Vagina (tissue), 2 donors: ENCODE data around the gene MBD3.

ENCODE experiments used
- POLR2A ChIP-seq, 2 donors: fragments of 450-650 bp; IDR thresholded peaks; one replicate each; pipeline ENCODE4 v1.6.1; 2017; ENCODE audit warnings: antibody characterized with exemption in 2 of 2, mild to moderate bottlenecking in 2 of 2, moderate library complexity in 2 of 2
- TF ChIP-seq, protein P1 (sequence below), 3 experiments: fragments of 450-650 bp in 2 of 3; fragments of 200-600 bp in 1 of 3; sonication (generic) in 1 of 3; IDR thresholded peaks; one replicate each; pipeline ENCODE4 v1.5.1; 2017 to 2019; ENCODE audit warnings: antibody characterized with exemption in 3 of 3, mild to moderate bottlenecking in 2 of 3, moderate library complexity in 2 of 3

DNA sequence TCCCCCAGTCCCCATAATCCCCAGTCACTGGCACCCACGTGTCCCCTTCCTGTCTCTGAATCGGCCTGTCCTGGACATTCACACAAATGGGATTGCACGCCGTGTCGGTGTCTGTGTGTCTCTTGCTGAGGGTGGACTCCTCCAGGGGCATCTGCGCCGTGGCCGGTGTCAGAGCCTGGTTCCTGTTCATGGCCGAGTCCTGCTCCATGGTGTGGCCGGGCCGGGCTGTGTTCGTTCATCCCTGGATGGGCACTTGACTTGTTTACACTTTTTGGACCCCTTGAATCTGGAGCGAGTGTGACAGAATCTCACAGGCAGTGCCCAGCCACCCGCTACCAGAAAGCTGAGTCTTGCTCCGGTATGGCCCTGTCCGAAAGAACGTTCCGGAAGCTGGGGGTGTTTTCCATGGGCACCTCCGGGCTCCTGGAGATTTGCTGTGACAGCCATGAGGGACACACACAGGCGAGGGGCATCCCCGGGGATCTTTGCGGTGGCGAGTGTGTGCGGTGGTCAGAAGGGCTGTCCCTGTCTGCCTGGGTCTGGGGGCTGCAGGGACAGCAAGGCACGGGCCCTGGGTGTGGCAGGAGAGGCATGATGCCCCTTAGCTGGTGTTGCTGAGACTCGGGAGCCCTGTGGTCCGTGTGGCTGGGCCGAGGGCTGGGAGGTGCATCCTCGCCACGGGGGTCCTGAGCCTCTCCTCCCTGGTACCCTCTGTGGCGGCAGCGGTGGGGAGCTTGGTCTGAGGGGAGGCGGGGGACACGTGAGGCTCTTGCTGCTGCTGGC, 18.1 kb downstream of the MBD3 start:
- no peak for TF ChIP-seq POLR2A (IDR thresholded peaks at IDR 0.05)
- TF ChIP-seq, protein P1, sequence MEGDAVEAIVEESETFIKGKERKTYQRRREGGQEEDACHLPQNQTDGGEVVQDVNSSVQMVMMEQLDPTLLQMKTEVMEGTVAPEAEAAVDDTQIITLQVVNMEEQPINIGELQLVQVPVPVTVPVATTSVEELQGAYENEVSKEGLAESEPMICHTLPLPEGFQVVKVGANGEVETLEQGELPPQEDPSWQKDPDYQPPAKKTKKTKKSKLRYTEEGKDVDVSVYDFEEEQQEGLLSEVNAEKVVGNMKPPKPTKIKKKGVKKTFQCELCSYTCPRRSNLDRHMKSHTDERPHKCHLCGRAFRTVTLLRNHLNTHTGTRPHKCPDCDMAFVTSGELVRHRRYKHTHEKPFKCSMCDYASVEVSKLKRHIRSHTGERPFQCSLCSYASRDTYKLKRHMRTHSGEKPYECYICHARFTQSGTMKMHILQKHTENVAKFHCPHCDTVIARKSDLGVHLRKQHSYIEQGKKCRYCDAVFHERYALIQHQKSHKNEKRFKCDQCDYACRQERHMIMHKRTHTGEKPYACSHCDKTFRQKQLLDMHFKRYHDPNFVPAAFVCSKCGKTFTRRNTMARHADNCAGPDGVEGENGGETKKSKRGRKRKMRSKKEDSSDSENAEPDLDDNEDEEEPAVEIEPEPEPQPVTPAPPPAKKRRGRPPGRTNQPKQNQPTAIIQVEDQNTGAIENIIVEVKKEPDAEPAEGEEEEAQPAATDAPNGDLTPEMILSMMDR (IDR thresholded peaks at IDR 0.05): no peak
